ENCODE results near the gene ANKRD33.

GRCh38 chr12:51866324-51866723 is 21.6 kb upstream of the ANKRD33 start:
- TF ChIP-seq JUND (IDR thresholded peaks at IDR 0.05; ENCODE audit: low read length) = no peak
- TF ChIP-seq CTCF (IDR thresholded peaks at IDR 0.05; ENCODE audit: control extremely low read depth in 1 of 3, insufficient read depth in 1 of 3, low read depth in 1 of 3, low read length in 3 of 3) = no peak
- no peak for TF ChIP-seq CHD2 (IDR thresholded peaks at IDR 0.05; ENCODE audit: low read length)
- TF ChIP-seq POLR2A (IDR thresholded peaks at IDR 0.05; ENCODE audit: control extremely low read depth in 1 of 2, low read depth in 2 of 2, low read length in 2 of 2) = no peak
- no peak for TF ChIP-seq SP1 (IDR thresholded peaks at IDR 0.05; ENCODE audit: low read depth, low read length)
- TF ChIP-seq ZNF274 (IDR thresholded peaks at IDR 0.05; ENCODE audit: borderline replicate concordance, extremely low read depth, low read length) = no peak
- no peak for TF ChIP-seq RXRA (IDR thresholded peaks at IDR 0.05; ENCODE audit: insufficient read depth, low read depth, low read length)

All from H1 (cell line).